Right lobe of liver (tissue), 6 donors: ENCODE results near the gene ZNF618. TPM values are rescaled to one million over a fixed set of nuclear protein-coding genes. Genes with fewer than 3 reads are reported as not detected.

ENCODE experiments used
- ATAC-seq, 4 donors: fragments of 200-7000 bp; cut with Tn5 transposase; one replicate each; pipeline ENCODE4 v1.9.1; 2020; ENCODE audit warnings: mild to moderate bottlenecking in 4 of 4, moderate library complexity in 4 of 4
- DNase-seq, 3 donors: peaks; one replicate each; pipeline ENCODE4 v3.0.0-alpha.2; 2020
- H3K27ac ChIP-seq, 3 donors: fragments of 200-600 bp; one replicate each; pipeline ENCODE4 v1.8.0; 2022
- H3K27me3 ChIP-seq, 2 donors: fragments of 200-600 bp; one replicate each; pipeline ENCODE4 v1.8.0; 2022
- H3K36me3 ChIP-seq, 4 donors: fragments of 200-600 bp; sonication (generic) in 1 of 4; one replicate each; pipeline versions ENCODE4 v1.5.1 to v1.8.0; 2017 to 2022; ENCODE audit warnings: control low read depth in 1 of 4
- H3K4me1 ChIP-seq, 4 donors: fragments of 200-600 bp; sonication (generic) in 1 of 4; one replicate each; pipeline versions ENCODE4 v1.5.1 to v1.8.0; 2017 to 2022; ENCODE audit warnings: control low read depth in 1 of 4
- H3K4me3 ChIP-seq, 3 donors: fragments of 200-600 bp; one replicate each; pipeline ENCODE4 v1.8.0; 2022
- H3K9me3 ChIP-seq, 4 donors: fragments of 200-600 bp; sonication (generic) in 1 of 4; one replicate each; pipeline versions ENCODE4 v1.5.1 to v1.8.0; 2017 to 2022; ENCODE audit warnings: control low read depth in 1 of 4
- POLR2A ChIP-seq: fragments of 450-650 bp; IDR thresholded peaks from one replicate; pipeline ENCODE4 v1.6.1; 2017; ENCODE audit warnings: antibody characterized with exemption, mild to moderate bottlenecking
- WGBS: methylation state at CpG from one replicate; pipeline ENCODE4 v1.1.6; 2018; ENCODE audit warnings: low coverage, low lambda C conversion rate; ENCODE audit not compliant: insufficient coverage; ENCODE audit errors: missing lambda C conversion rate; 5-methylcytosine and 5-hydroxymethylcytosine counted together
- intact Hi-C, 2 donors: fragments of 100-400 bp; cut with DNase I; formaldehyde crosslinking; loops; one replicate each; pipeline versions ENCODE4 v1.11.2 to v1.14.1; 2022
- total RNA-seq, 6 experiments: library from RNA; depleted of rRNA in 2 of 6; stranded (reverse); fragments of >200 nt in 2 of 6; fragmentation: NEBNext Ultra II Directional in 3 of 6; extraction: Animal tissue kit (Norgen Biotek cat#: 25700) in 3 of 6; gene quantifications; one replicate each; pipeline versions ENCODE4 v1.1.0 to v1.2.4, GENCODE V29; 2016 to 2023
- TF ChIP-seq, protein P1 (sequence below), 4 donors: fragments of 200-600 bp in 3 of 4; fragments of 450-650 bp in 1 of 4; IDR thresholded peaks; one replicate each; pipeline versions ENCODE4 v1.5.1 to v1.8.0; 2016 to 2022; ENCODE audit warnings: antibody characterized with exemption in 4 of 4, mild to moderate bottlenecking in 2 of 4
- donor health status: DM: no; HTN: yes; CAD: no.
- donor health status: DM: no; HTN: no; CAD: no.
- donor health status: DM: no; HTN: no; CAD: no.
- donor health status: DM: no; HTN: yes; CAD: no.
- donor health status: DM: no; HTN: yes; CAD: no.

Gene ZNF618
- total RNA-seq, 6 experiments from 2014 or later, result 2.9 to 7.9 (median 6.0) TPM

DNA sequence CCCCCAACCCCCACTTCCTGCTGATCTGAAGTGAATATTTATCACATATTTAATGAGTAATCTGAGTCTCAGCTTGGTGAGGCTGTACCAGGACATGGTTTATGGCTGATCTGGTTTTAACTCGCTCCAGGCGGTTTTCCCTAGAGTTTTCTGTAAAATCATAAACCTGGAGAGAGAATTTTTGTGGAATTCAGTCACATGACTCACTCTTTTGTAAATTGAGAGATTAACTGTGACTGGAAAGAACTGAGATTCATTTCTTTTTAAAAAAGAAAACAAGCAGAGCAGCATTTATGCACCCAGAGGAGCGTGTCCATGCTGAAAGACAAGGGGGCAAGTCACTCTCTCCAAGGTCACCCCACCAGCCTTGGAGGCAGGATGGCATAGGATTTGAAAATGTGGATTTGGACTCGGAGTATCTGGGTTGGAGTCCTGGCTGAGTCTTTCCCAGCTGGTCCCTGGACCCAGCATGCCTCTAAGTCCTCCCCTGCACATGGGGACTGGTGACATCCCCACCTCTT is 81.8 kb downstream of the ZNF618 start:
- peak overlapping the region in 1 of 3 donors; percentile 13 for H3K27ac ChIP-seq
- H3K36me3 ChIP-seq, result no peaks in the 10 kb centered on the region
- no peaks in the 10 kb centered on the region for H3K27me3 ChIP-seq
- TF ChIP-seq, protein P1, sequence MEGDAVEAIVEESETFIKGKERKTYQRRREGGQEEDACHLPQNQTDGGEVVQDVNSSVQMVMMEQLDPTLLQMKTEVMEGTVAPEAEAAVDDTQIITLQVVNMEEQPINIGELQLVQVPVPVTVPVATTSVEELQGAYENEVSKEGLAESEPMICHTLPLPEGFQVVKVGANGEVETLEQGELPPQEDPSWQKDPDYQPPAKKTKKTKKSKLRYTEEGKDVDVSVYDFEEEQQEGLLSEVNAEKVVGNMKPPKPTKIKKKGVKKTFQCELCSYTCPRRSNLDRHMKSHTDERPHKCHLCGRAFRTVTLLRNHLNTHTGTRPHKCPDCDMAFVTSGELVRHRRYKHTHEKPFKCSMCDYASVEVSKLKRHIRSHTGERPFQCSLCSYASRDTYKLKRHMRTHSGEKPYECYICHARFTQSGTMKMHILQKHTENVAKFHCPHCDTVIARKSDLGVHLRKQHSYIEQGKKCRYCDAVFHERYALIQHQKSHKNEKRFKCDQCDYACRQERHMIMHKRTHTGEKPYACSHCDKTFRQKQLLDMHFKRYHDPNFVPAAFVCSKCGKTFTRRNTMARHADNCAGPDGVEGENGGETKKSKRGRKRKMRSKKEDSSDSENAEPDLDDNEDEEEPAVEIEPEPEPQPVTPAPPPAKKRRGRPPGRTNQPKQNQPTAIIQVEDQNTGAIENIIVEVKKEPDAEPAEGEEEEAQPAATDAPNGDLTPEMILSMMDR (IDR thresholded peaks at IDR 0.05), result no peak
- no peak for TF ChIP-seq POLR2A
- 61% methylated on average over 4 of the region's 4 CpGs for WGBS
- no peaks in the 10 kb centered on the region for H3K9me3 ChIP-seq
- ATAC-seq (peak in 1 of 4 donors; percentile 54), DNase-seq (no peak)
- no peak overlapping the region for H3K4me3 ChIP-seq
- intact Hi-C loops, result no loop called here
- H3K4me1 ChIP-seq, result peaks cover 0 to 16% (median 8%) of the 10 kb centered on the region in 4 donors

DNA sequence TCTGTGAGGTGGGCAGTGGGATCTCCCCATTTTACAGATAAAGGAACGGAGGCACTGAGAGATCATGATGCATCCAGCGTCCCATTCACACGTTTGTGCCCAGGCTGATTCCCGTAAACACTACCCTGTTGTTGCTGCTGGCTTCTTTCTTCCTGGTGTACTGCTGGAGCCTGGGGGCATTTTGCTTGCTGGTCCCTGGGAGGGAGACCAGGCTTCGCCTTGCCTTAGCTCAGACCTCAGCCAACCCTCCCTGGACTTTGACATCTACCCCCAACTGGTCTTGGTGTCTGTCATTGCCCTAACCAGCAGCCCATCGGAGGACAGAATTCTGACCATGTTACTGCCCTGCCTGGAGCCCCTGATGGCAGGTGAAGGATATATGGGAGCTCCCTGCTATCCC is 82.4 kb downstream of the ZNF618 start:
- 90% methylated on average over 3 of the region's 6 CpGs for WGBS
- H3K9me3 ChIP-seq, result no peaks in the 10 kb centered on the region
- intact Hi-C loops, result no loop called here
- no peaks in the 10 kb centered on the region for H3K36me3 ChIP-seq
- ATAC-seq, result no peak
- TF ChIP-seq, protein P1 (IDR thresholded peaks at IDR 0.05), result no peak
- H3K27ac ChIP-seq, result no peak overlapping the region
- H3K27me3 ChIP-seq, result no peaks in the 10 kb centered on the region
- DNase-seq, result peak in 1 of 3 donors; percentile 28
- H3K4me1 ChIP-seq, result peaks cover 0 to 23% (median 8%) of the 10 kb centered on the region in 4 donors
- no peak overlapping the region for H3K4me3 ChIP-seq

DNA sequence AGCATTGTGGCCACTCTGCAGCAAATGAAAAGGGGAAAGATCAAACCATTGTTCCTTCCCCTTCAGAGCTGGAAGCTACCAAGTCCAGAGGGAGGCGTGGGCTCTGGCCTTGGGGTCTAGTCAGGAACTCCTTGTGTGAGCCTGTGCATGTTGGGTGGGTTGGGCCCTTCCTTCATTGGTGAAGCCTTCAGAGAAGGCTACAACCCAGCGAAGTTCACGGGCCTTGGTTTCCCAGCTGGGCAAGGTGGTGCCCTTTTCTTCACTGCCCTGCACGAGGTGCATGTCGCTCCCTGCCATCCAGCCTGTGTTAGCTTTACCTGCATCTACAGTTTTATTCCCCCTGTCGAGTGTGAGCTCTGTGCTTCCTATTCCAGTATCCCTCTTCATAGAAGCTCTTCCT is 84.7 kb downstream of the ZNF618 start:
- 75% methylated on average over 1 of the region's 6 CpGs for WGBS

DNA sequence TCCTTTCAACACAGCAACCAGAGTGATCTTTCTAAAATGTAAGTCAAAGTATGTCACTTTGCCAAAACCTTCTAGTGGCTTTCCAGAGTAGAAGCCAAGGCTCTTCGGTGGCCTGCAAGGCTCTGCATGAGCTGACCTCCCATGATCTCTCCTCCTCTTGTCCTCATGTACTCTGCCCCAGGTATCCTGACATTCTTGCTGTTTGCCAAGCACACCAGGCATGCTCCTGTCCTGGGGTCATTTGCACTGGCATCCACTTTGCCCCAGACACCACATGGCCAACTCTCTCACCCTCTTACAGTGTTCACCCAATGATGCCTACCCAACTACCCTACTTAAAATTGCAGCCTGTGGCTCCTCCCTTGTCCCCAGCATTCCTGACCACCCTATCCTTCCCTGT is 86.3 kb downstream of the ZNF618 start:
- Histone ChIP-seq H3K36me3 (no peaks in the 10 kb centered on the region), H3K4me3 (no peak overlapping the region), H3K9me3 (no peaks in the 10 kb centered on the region), H3K27ac (peak overlapping the region in 1 of 3 donors; percentile 21), H3K27me3 (no peaks in the 10 kb centered on the region), H3K4me1 (peaks cover 0 to 31% (median 9%) of the 10 kb centered on the region in 4 donors)
- ATAC-seq (peak; percentile 20 to 81 (median 64)), DNase-seq (peak in 2 of 3 donors; percentile 74 to 85)
- 23% methylated on average over 1 of the region's 1 CpG for WGBS
- intact Hi-C loops, result loop anchor here in 1 of 2 donors (10.0 kb wide), 1 partner anchor 98 kb away; no protein-coding TSS in a partner anchor
- TF ChIP-seq POLR2A, result no peak
- TF ChIP-seq, protein P1 (IDR thresholded peaks at IDR 0.05), result no peak

More for the DNA sequence above, 84.7 kb downstream of the ZNF618 start:
- no peaks in the 10 kb centered on the region for H3K27me3 ChIP-seq
- H3K36me3 ChIP-seq, result no peaks in the 10 kb centered on the region
- peak in 1 of 3 donors; percentile 29 for DNase-seq
- no peak for ATAC-seq
- intact Hi-C loops, result loop anchor here in 1 of 2 donors (10.0 kb wide), 1 partner anchor 96 kb away; no protein-coding TSS in a partner anchor
- H3K4me1 ChIP-seq, result peaks cover 0 to 22% (median 6%) of the 10 kb centered on the region in 4 donors
- no peak overlapping the region for H3K27ac ChIP-seq
- TF ChIP-seq POLR2A, result no peak
- no peak overlapping the region for H3K4me3 ChIP-seq
- H3K9me3 ChIP-seq, result no peaks in the 10 kb centered on the region

DNA sequence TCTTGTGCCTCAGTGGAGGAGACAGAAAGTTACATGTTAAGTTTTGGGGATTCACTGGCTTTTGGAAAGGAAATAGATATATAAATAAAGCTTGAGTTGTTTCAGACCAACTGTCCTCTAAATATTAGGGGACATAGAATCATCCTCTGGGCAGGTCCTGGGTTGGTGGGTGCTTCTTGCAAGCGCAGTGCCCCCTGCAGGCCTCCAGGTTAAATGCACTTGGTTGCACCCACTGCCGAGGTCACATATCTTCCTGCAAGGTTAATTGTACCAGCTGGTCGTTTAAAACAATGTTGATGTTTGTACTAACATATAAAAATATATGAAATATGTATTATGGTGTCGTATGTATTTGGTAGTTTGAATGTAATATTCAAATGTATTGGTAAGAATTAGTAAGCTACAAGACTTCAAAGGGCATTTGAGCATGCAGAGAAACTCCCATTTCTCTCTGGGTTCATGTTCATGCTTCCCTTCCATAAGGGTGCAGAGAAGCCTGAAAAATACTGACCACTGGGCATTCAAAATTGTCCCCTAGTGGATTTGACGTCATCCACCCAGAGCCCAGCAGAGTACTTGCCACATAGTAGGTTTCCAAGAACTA is 87.0 kb downstream of the ZNF618 start:
- Histone ChIP-seq H3K27me3 (no peaks in the 10 kb centered on the region), H3K36me3 (no peaks in the 10 kb centered on the region)
- peak in 1 of 4 donors; percentile 26 for ATAC-seq

More for the DNA sequence above, 87.0 kb downstream of the ZNF618 start:
- Histone ChIP-seq H3K9me3 (no peaks in the 10 kb centered on the region), H3K4me3 (no peak overlapping the region), H3K4me1 (peaks cover 0 to 34% (median 6%) of the 10 kb centered on the region in 4 donors), H3K27ac (peak overlapping the region in 1 of 3 donors; percentile 21)
- 34% methylated on average over 5 of the region's 5 CpGs for WGBS
- peak in 1 of 3 donors; percentile 38 for DNase-seq
- no peak for TF ChIP-seq POLR2A
- TF ChIP-seq, protein P1 (IDR thresholded peaks at IDR 0.05), result peak; percentile 47 to 63 (median 55)
- intact Hi-C loops, result loop anchor here in 1 of 2 donors (10.0 kb wide), 1 partner anchor 98 kb away; no protein-coding TSS in a partner anchor
